ENCODE results near the gene SNX10. TPM values are rescaled to one million over a fixed set of nuclear protein-coding genes. Genes with fewer than 3 reads are reported as not detected.

SNX10 gene
- total and polyA plus RNA-seq, 8 donors = 7.4 to 75.6 (median 10.3) TPM

DNA sequence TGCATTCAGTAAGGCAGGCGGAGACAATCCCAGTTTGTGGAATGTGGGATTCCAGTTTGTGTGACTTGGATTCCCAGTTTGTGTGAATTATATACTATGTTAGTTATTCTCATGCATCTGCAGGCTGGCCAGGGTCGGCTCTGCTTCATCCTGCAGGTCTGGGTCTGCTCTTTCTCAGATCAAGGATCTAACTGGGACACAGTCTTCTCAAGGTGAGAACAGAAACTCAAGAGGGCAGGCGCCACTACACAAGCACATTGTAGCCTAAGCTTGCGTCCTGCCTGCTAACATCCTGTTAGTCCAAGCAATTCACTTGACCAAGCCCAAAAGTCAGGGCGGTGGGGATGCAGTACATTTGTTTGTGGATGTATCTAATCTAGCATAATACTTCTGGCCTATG, 131.1 kb downstream of the SNX10 start:
- no peak overlapping the region for H3K27ac ChIP-seq
- DNase-seq = no peak
- H3K27me3 ChIP-seq = no peaks in the 10 kb centered on the region
- no peaks in the 10 kb centered on the region for H3K36me3 ChIP-seq
- no peak overlapping the region for H3K4me3 ChIP-seq
- TF ChIP-seq, protein P1, sequence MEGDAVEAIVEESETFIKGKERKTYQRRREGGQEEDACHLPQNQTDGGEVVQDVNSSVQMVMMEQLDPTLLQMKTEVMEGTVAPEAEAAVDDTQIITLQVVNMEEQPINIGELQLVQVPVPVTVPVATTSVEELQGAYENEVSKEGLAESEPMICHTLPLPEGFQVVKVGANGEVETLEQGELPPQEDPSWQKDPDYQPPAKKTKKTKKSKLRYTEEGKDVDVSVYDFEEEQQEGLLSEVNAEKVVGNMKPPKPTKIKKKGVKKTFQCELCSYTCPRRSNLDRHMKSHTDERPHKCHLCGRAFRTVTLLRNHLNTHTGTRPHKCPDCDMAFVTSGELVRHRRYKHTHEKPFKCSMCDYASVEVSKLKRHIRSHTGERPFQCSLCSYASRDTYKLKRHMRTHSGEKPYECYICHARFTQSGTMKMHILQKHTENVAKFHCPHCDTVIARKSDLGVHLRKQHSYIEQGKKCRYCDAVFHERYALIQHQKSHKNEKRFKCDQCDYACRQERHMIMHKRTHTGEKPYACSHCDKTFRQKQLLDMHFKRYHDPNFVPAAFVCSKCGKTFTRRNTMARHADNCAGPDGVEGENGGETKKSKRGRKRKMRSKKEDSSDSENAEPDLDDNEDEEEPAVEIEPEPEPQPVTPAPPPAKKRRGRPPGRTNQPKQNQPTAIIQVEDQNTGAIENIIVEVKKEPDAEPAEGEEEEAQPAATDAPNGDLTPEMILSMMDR (IDR thresholded peaks at IDR 0.05) = no peak
- intact Hi-C loops (cut with DNase I) = no loop called here
- no peaks in the 10 kb centered on the region for H3K4me1 ChIP-seq
- no peak for ATAC-seq
- H3K9me3 ChIP-seq = peaks cover 0 to 2% of the 10 kb centered on the region in 2 donors

- H3K27me3 ChIP-seq = no peaks in the 10 kb centered on the region
- intact Hi-C loops (cut with DNase I) = no loop called here
- H3K4me3 ChIP-seq = no peak overlapping the region
- ATAC-seq = no peak
- H3K9me3 ChIP-seq = peaks cover 0 to 2% of the 10 kb centered on the region in 2 donors
- TF ChIP-seq, protein P1 (IDR thresholded peaks at IDR 0.05) = no peak
- no peak for DNase-seq
- no peaks in the 10 kb centered on the region for H3K4me1 ChIP-seq
- H3K36me3 ChIP-seq = no peaks in the 10 kb centered on the region
- no peak overlapping the region for H3K27ac ChIP-seq
Measured at GRCh38 chr7:26423436-26423835, 131.8 kb downstream of the SNX10 start.

Other genes with a start within 250 kb of the SNX10 start
- gene NFE2L3, start 139.7 kb upstream of the SNX10 start, total RNA-seq = 1 to 10 TPM; 4.9 to 5.9 TPM
- gene NFE2L3, start 139.7 kb upstream of the SNX10 start, polyA plus RNA-seq (ENCODE audit: insufficient read length in 6 of 6) = 10 to 100 TPM; 18.8 to 20.8 (median 19.9) TPM
- gene HNRNPA2B1, start 91.1 kb upstream of the SNX10 start, total RNA-seq = 100 to 1,000 TPM; 338 to 456 TPM
- gene HNRNPA2B1, start 91.1 kb upstream of the SNX10 start, polyA plus RNA-seq (ENCODE audit: insufficient read length in 6 of 6) = 1,000 to 10,000 TPM; 1,267 to 1,529 (median 1,395) TPM
- 100 to 1,000 TPM in 1 of 2 donors, 10 to 100 TPM in 1; 92.2 to 107 TPM for gene CBX3, start 90.1 kb upstream of the SNX10 start, total RNA-seq
- 100 to 1,000 TPM; 262 to 313 (median 281) TPM for gene CBX3, start 90.1 kb upstream of the SNX10 start, polyA plus RNA-seq (ENCODE audit: insufficient read length in 6 of 6)